ENCODE data around the gene DNAJA1. TPM values are rescaled to one million over a fixed set of nuclear protein-coding genes. Genes with fewer than 3 reads are reported as not detected.

DNAJA1 gene
- polyA plus RNA-seq, 1 experiment: 237 TPM

- DNase-seq (ENCODE audit: low read depth, low spot score): no peak
- H3K27ac ChIP-seq (ENCODE audit: low read depth, low read length): no peak overlapping the region
- H3K4me3 ChIP-seq (ENCODE audit: low read depth, low read length): no peak overlapping the region
- no peaks in the 10 kb centered on the region for H3K9me3 ChIP-seq (ENCODE audit: control insufficient read depth, insufficient read depth, low read length)
- no peak for TF ChIP-seq CTCF (IDR thresholded peaks at IDR 0.05; ENCODE audit: low read depth, low read length)
- CTCF ChIA-PET: no interaction called here
- POLR2A ChIA-PET: no interaction called here
- H3K27me3 ChIP-seq (ENCODE audit: control insufficient read depth, insufficient read depth, low read length): no peaks in the 10 kb centered on the region
These were observed 7.2 kb downstream of the DNAJA1 start for GRCh38 chr9:33032292-33032691.

GRCh38 chr9:33032865-33033264, 7.8 kb downstream of the DNAJA1 start:
- Histone ChIP-seq H3K9me3 (ENCODE audit: control insufficient read depth, insufficient read depth, low read length) (no peaks in the 10 kb centered on the region), H3K27ac (ENCODE audit: low read depth, low read length) (no peak overlapping the region), H3K4me3 (ENCODE audit: low read depth, low read length) (no peak overlapping the region), H3K27me3 (ENCODE audit: control insufficient read depth, insufficient read depth, low read length) (no peaks in the 10 kb centered on the region)
- DNase-seq (ENCODE audit: low read depth, low spot score): no peak
- TF ChIP-seq CTCF (IDR thresholded peaks at IDR 0.05; ENCODE audit: low read depth, low read length): no peak
- CTCF ChIA-PET: no interaction called here
- POLR2A ChIA-PET: no interaction called here

- no peak overlapping the region for H3K4me3 ChIP-seq (ENCODE audit: low read depth, low read length)
- CTCF ChIA-PET: no interaction called here
- DNase-seq (ENCODE audit: low read depth, low spot score): no peak
- no peak overlapping the region for H3K27ac ChIP-seq (ENCODE audit: low read depth, low read length)
- H3K27me3 ChIP-seq (ENCODE audit: control insufficient read depth, insufficient read depth, low read length): no peaks in the 10 kb centered on the region
- no peak for TF ChIP-seq CTCF (IDR thresholded peaks at IDR 0.05; ENCODE audit: low read depth, low read length)
- POLR2A ChIA-PET: interaction anchor here (0.6 to 2.8 kb wide), 2 partner anchors 16 to 56 kb away, joined by 9 to 18 read pairs; partner anchors contain the start of gene DNAJA1
- H3K9me3 ChIP-seq (ENCODE audit: control insufficient read depth, insufficient read depth, low read length): no peaks in the 10 kb centered on the region
These were observed 15.8 kb downstream of the DNAJA1 start for GRCh38 chr9:33040792-33041431.

GRCh38 chr9:33041432-33042188, 16.5 kb downstream of the DNAJA1 start:
- ChIA-PET CTCF (no interaction called here), POLR2A (interaction anchor here (0.6 to 2.8 kb wide), 2 partner anchors 17 to 56 kb away, joined by 9 to 18 read pairs; partner anchors contain the start of gene DNAJA1)
- no peak for DNase-seq (ENCODE audit: low read depth, low spot score)
- no peaks in the 10 kb centered on the region for H3K27me3 ChIP-seq (ENCODE audit: control insufficient read depth, insufficient read depth, low read length)
- no peaks in the 10 kb centered on the region for H3K9me3 ChIP-seq (ENCODE audit: control insufficient read depth, insufficient read depth, low read length)
- no peak overlapping the region for H3K4me3 ChIP-seq (ENCODE audit: low read depth, low read length)
- no peak overlapping the region for H3K27ac ChIP-seq (ENCODE audit: low read depth, low read length)
- TF ChIP-seq CTCF (IDR thresholded peaks at IDR 0.05; ENCODE audit: low read depth, low read length): no peak

- Histone ChIP-seq H3K4me3 (ENCODE audit: low read depth, low read length) (no peak overlapping the region), H3K27me3 (ENCODE audit: control insufficient read depth, insufficient read depth, low read length) (no peaks in the 10 kb centered on the region), H3K27ac (ENCODE audit: low read depth, low read length) (no peak overlapping the region), H3K9me3 (ENCODE audit: control insufficient read depth, insufficient read depth, low read length) (no peaks in the 10 kb centered on the region)
- ChIA-PET POLR2A (interaction anchor here (2.8 kb wide), 1 partner anchor 18 kb away, joined by 18 read pairs; the partner anchor contains the start of gene DNAJA1), CTCF (no interaction called here)
- no peak for TF ChIP-seq CTCF (IDR thresholded peaks at IDR 0.05; ENCODE audit: low read depth, low read length)
- no peak for DNase-seq (ENCODE audit: low read depth, low spot score)
These were observed 17.4 kb downstream of the DNAJA1 start for GRCh38 chr9:33042473-33042872.

Measured in AG04450 (cell line).